Tibial nerve (tissue), 4 donors: ENCODE measurements around the gene MAPKAP1. TPM values are rescaled to one million over a fixed set of nuclear protein-coding genes. Genes with fewer than 3 reads are reported as not detected.

Experiments
- DNase-seq, 2 donors: peaks; one replicate each; pipeline ENCODE4 v3.0.0-alpha.2; 2019; ENCODE audit warnings: low spot score in 2 of 2
- H3K27ac ChIP-seq, 4 donors: fragments of 200-600 bp; sonication (generic) in 3 of 4; one replicate each; pipeline ENCODE4 v1.5.1; 2017 to 2019; ENCODE audit warnings: mild to moderate bottlenecking in 1 of 4
- H3K27me3 ChIP-seq, 2 donors: fragments of 200-600 bp; sonication (generic) in 1 of 2; one replicate each; pipeline versions ENCODE4 v1.5.1 to v1.6.0; 2017 to 2019
- H3K36me3 ChIP-seq, 3 donors: fragments of 200-600 bp; sonication (generic); one replicate each; pipeline ENCODE4 v1.5.1; 2018 to 2019
- H3K4me1 ChIP-seq, 4 donors: fragments of 200-600 bp; sonication (generic) in 3 of 4; one replicate each; pipeline ENCODE4 v1.5.1; 2017 to 2019
- H3K4me3 ChIP-seq, 4 donors: fragments of 200-600 bp; sonication (generic) in 3 of 4; one replicate each; pipeline ENCODE4 v1.5.1; 2017 to 2019; ENCODE audit warnings: mild to moderate bottlenecking in 1 of 4, moderate library complexity in 1 of 4
- H3K9me3 ChIP-seq, 4 donors: fragments of 200-600 bp; sonication (generic) in 3 of 4; one replicate each; pipeline ENCODE4 v1.5.1; 2017 to 2019
- EP300 ChIP-seq, 2 donors: sonication (generic); formaldehyde crosslinking; IDR thresholded peaks; one replicate each; pipeline ENCODE4 v1.6.1; 2017; ENCODE audit warnings: antibody characterized with exemption in 2 of 2, mild to moderate bottlenecking in 1 of 2
- POLR2A ChIP-seq, 2 donors: fragments of 450-650 bp; IDR thresholded peaks; one replicate each; pipeline ENCODE4 v1.6.1; 2017; ENCODE audit warnings: antibody characterized with exemption in 2 of 2, mild to moderate bottlenecking in 2 of 2, moderate library complexity in 2 of 2
- WGBS, 2 donors: methylation state at CpG; one replicate each; pipeline ENCODE4 v1.1.5; 2018; 5-methylcytosine and 5-hydroxymethylcytosine counted together
- total RNA-seq, 4 donors: library from RNA; depleted of rRNA; stranded (reverse); fragments of >200 nt; gene quantifications; one replicate each; pipeline ENCODE4 v1.1.0, GENCODE V29; 2016
- TF ChIP-seq, protein P1 (sequence below), 5 experiments: fragments of 200-600 bp in 3 of 5; fragments of 450-650 bp in 2 of 5; sonication (generic) in 3 of 5; IDR thresholded peaks; one replicate each; pipeline ENCODE4 v1.5.1; 2016 to 2019; ENCODE audit warnings: antibody characterized with exemption in 5 of 5, mild to moderate bottlenecking in 3 of 5, moderate library complexity in 2 of 5

The MAPKAP1 gene
- total RNA-seq, 4 donors from 2014 or later, result 61.4 to 111 (median 92.7) TPM

DNA sequence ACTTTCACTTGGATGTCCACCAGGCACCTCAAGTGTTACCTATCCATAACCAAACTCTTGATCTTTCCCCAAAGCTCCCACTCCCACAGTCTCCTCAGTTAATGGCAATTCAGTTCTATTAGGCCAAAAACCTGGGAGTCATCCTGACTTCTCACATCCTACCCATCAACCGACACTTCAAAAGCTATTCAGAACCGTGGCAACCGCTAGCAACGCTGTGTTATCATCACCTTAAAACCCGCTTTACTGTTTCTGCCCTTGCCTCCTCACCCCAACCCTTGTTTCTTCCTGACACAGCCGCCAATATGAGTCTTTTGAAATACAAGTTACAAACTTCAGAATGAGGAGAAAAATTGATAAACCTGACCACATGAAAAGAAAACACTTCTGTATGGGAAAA, 46.5 kb downstream of the MAPKAP1 start:
- no peak for DNase-seq
- WGBS, 2 donors, result 94% methylated on average over 6 of the region's 6 CpGs
- Histone ChIP-seq H3K27me3 (no peaks in the 10 kb centered on the region), H3K9me3 (no peaks in the 10 kb centered on the region), H3K4me1 (peaks cover 0 to 12% (median 0%) of the 10 kb centered on the region in 4 donors), H3K36me3 (peaks cover 0 to 25% (median 0%) of the 10 kb centered on the region in 3 donors), H3K27ac (no peak overlapping the region), H3K4me3 (no peak overlapping the region)
- TF ChIP-seq POLR2A (IDR thresholded peaks at IDR 0.05) (no peak), EP300 (IDR thresholded peaks at IDR 0.05) (no peak)
- TF ChIP-seq, protein P1, sequence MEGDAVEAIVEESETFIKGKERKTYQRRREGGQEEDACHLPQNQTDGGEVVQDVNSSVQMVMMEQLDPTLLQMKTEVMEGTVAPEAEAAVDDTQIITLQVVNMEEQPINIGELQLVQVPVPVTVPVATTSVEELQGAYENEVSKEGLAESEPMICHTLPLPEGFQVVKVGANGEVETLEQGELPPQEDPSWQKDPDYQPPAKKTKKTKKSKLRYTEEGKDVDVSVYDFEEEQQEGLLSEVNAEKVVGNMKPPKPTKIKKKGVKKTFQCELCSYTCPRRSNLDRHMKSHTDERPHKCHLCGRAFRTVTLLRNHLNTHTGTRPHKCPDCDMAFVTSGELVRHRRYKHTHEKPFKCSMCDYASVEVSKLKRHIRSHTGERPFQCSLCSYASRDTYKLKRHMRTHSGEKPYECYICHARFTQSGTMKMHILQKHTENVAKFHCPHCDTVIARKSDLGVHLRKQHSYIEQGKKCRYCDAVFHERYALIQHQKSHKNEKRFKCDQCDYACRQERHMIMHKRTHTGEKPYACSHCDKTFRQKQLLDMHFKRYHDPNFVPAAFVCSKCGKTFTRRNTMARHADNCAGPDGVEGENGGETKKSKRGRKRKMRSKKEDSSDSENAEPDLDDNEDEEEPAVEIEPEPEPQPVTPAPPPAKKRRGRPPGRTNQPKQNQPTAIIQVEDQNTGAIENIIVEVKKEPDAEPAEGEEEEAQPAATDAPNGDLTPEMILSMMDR (IDR thresholded peaks at IDR 0.05), result no peak

DNA sequence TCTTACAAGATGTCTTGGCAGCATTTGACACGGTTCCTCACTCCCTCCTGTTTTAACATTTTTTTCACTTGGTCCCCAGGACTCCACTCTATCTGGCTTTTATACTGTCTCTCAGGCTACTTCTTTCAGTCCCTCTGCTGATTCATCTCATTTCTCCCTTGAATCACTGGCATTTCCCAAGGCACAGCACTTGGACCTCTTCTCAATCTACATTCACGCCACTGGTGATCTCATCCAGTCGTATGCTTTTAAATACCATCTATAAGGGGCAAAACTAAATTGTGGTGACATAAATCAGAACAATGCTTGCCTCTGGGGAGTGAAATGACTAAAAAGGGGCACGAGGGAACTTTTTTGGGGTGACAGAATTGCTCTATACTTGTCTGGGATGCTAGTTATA, 47.1 kb downstream of the MAPKAP1 start:
- no peaks in the 10 kb centered on the region for H3K27me3 ChIP-seq
- no peaks in the 10 kb centered on the region for H3K9me3 ChIP-seq
- TF ChIP-seq, protein P1 (IDR thresholded peaks at IDR 0.05), result no peak
- TF ChIP-seq POLR2A (IDR thresholded peaks at IDR 0.05) (no peak), EP300 (IDR thresholded peaks at IDR 0.05) (no peak)
- H3K4me3 ChIP-seq, result no peak overlapping the region
- DNase-seq, result no peak
- peaks cover 0 to 12% (median 0%) of the 10 kb centered on the region in 4 donors for H3K4me1 ChIP-seq
- H3K36me3 ChIP-seq, result peaks cover 0 to 24% (median 0%) of the 10 kb centered on the region in 3 donors
- H3K27ac ChIP-seq, result no peak overlapping the region
- WGBS, 2 donors, result 47 to 57% methylated on average over 4 of the region's 4 CpGs

DNA sequence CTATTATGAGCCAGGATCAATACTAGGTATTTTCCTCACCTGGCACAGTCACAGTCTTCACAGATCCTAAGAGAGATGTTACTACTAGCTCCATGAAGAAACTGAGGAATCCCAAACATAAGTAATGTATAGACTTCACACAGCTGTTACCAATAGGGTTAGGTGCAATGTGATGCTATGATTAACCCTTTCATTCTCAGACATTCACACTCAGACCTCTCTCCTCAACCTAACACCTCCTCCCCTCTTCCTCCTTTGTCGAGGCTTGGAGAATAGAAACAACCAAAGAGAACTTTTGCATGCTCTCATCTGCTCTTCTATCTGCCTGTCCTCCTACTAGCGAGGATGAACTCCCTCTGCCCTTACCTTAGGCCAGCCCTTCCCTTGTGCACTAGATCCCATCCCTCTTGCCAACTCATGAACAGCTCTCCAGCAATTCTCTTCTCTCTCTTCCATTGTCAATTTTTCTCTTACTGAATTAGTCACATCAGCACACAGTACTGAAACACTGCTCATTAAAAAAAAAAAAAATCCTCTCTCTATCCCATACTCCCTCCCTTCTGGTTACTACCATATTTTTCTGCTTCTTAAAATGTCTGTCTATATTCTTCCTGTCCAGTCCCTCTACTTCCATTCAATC, 47.7 kb downstream of the MAPKAP1 start:
- Histone ChIP-seq H3K27ac (no peak overlapping the region), H3K36me3 (peaks cover 0 to 20% (median 0%) of the 10 kb centered on the region in 3 donors), H3K27me3 (no peaks in the 10 kb centered on the region), H3K4me3 (no peak overlapping the region), H3K4me1 (peaks cover 0 to 12% (median 0%) of the 10 kb centered on the region in 4 donors), H3K9me3 (no peaks in the 10 kb centered on the region)
- WGBS, 2 donors, result 73% methylated on average over 2 of the region's 2 CpGs
- no peak for DNase-seq
- TF ChIP-seq POLR2A (IDR thresholded peaks at IDR 0.05) (no peak), EP300 (IDR thresholded peaks at IDR 0.05) (no peak)
- TF ChIP-seq, protein P1 (IDR thresholded peaks at IDR 0.05), result no peak

DNA sequence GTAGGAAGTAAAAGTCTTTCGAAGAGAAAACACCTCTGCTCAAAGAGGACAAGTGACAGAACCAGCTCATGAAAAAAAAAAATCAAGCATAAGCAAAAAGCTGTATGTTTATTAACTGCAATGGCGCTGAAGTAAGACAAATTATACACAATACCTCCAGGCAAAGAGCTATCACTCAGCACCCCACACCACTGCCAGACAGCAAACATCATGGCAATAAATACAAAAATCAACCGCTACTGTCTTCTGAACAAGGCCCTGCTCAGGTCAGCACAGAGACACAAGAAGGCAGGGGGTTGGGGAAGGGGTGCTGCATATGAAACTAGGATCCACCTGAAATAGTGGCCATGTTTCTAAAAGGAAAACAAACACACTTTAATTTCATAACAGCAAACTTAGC, 50.4 kb downstream of the MAPKAP1 start:
- Histone ChIP-seq H3K9me3 (no peaks in the 10 kb centered on the region), H3K4me3 (no peak overlapping the region), H3K36me3 (no peaks in the 10 kb centered on the region), H3K4me1 (peaks cover 0 to 26% (median 4%) of the 10 kb centered on the region in 4 donors), H3K27ac (no peak overlapping the region), H3K27me3 (no peaks in the 10 kb centered on the region)
- DNase-seq, result no peak
- 87 to 90% methylated on average over 3 of the region's 3 CpGs for WGBS, 2 donors
- TF ChIP-seq, protein P1 (IDR thresholded peaks at IDR 0.05), result no peak
- no peak for TF ChIP-seq POLR2A (IDR thresholded peaks at IDR 0.05)
- TF ChIP-seq EP300 (IDR thresholded peaks at IDR 0.05), result no peak

DNA sequence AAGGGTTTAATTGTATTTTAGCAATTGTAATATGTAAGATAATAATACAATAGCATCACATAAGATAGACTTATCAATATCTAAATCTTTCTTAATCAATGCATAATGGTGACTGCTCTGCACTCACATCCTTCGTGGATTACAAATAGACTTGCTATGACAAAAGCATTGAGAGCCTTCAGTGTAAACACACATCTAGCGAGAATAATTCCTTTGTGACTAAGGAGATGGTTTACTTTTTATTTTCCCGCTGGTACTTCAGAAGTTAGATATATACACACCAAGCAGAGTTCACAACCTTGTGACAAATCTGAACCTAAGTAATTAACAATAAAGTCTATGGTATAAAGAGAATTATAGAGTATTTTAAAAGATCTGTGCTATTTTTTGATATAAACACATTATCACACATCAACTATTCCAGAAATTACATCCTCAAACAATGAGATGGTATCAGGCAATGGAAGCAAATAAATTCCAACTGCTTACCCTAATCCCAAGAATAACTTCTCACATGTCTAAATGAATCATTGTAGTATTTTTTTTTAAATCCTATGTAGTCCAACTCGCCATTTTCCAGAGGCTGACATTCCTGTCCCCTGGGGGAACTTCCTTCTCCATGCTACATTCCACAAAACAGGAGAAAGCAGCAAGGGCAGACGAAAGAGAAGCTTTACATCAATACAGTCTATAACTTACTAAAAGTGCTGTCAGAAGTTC, 51.2 kb downstream of the MAPKAP1 start:
- no peak overlapping the region for H3K4me3 ChIP-seq
- H3K4me1 ChIP-seq, result peaks cover 0 to 33% (median 6%) of the 10 kb centered on the region in 4 donors
- no peak for TF ChIP-seq POLR2A (IDR thresholded peaks at IDR 0.05)
- no peak for TF ChIP-seq EP300 (IDR thresholded peaks at IDR 0.05)
- TF ChIP-seq, protein P1 (IDR thresholded peaks at IDR 0.05), result no peak
- no peak overlapping the region for H3K27ac ChIP-seq
- DNase-seq, result no peak
- H3K27me3 ChIP-seq, result no peaks in the 10 kb centered on the region
- no peaks in the 10 kb centered on the region for H3K9me3 ChIP-seq
- WGBS, 2 donors, result 67 to 70% methylated on average over 5 of the region's 5 CpGs
- H3K36me3 ChIP-seq, result no peaks in the 10 kb centered on the region
